A549 (cell line): ENCODE results near the gene CHKB. TPM values are rescaled to one million over a fixed set of nuclear protein-coding genes. Genes with fewer than 3 reads are reported as not detected.

Source experiments
- ATAC-seq, 2 experiments: fragments of 200-7000 bp in 1 of 2; fragments of >200 bp in 1 of 2; cut with Nextera tagmentation in 1 of 2; cut with Tn5 transposase in 1 of 2; 3 replicates each; pipeline versions ENCODE4 v1.8.0 to v1.9.1; 2018 to 2020; ENCODE audit warnings: mild to moderate bottlenecking in 1 of 2, moderate library complexity in 1 of 2
- CTCF ChIA-PET: fragments of 300-600 bp; sonication (Branson Sonifier 250); formaldehyde crosslinking; extraction: SDS; loops from one replicate; lab custom pipeline; 2021; ENCODE audit warnings: antibody characterized with exemption, inconsistent platforms; lab: Yijun Ruan, JAX
- POLR2A ChIA-PET: fragments of 350-600 bp; formaldehyde crosslinking; extraction: SDS; loops from one replicate; lab custom pipeline; 2021; ENCODE audit warnings: antibody characterized with exemption, inconsistent platforms; lab: Yijun Ruan, JAX
- DNase-seq, 2 experiments: peaks; one replicate each; pipeline versions ENCODE4 v3.0.0 to v3.0.0-alpha.2; 2011 to 2016; ENCODE audit warnings: low read depth in 1 of 2, low spot score in 1 of 2
- FAIRE-seq: peaks from 2 replicates; lab custom pipeline; 2011; peaks lifted over from hg19 to GRCh38; lab: Jason Lieb, UNC
- H3K27ac ChIP-seq, 2 experiments: fragments of >200 bp; sonication (Bioruptor Twin); formaldehyde crosslinking; 3 replicates each; pipeline ENCODE4 v1.5.1; 2016 to 2017
- H3K4me1 ChIP-seq: fragments of >200 bp; sonication (Bioruptor Twin); formaldehyde crosslinking; 3 replicates; pipeline ENCODE4 v1.6.1; 2016
- H3K4me2 ChIP-seq: fragments of >200 bp; sonication (Bioruptor Twin); formaldehyde crosslinking; 3 replicates; pipeline ENCODE4 v1.6.1; 2016
- H3K4me3 ChIP-seq: fragments of >200 bp; sonication (Bioruptor Twin); formaldehyde crosslinking; 3 replicates; pipeline ENCODE4 v1.5.1; 2016
- H3K9me3 ChIP-seq: fragments of >200 bp; sonication (Bioruptor Twin); formaldehyde crosslinking; 3 replicates; pipeline ENCODE4 v1.6.1; 2016
- BHLHE40 ChIP-seq: IDR thresholded peaks from 2 replicates; pipeline ENCODE4 v1.6.1; 2012; ENCODE audit warnings: low read depth, low read length, inconsistent platforms
- CBX8 ChIP-seq: fragments of 200-600 bp; sonication (generic); IDR thresholded peaks from 2 replicates; pipeline ENCODE4 v1.6.1; 2016
- CHD2 ChIP-seq: fragments of 150-350 bp; IDR thresholded peaks from 2 replicates; pipeline ENCODE4 v1.6.1; 2014; ENCODE audit warnings: low read length; ENCODE audit not compliant: partially characterized antibody
- CHD4 ChIP-seq: fragments of 200-600 bp; sonication (generic); IDR thresholded peaks from 2 replicates; pipeline ENCODE4 v1.6.1; 2016; ENCODE audit warnings: antibody characterized with exemption, mild to moderate bottlenecking, borderline replicate concordance
- CTCF ChIP-seq: fragments of >200 bp; sonication (Bioruptor Twin); formaldehyde crosslinking; IDR thresholded peaks from 3 replicates; pipeline ENCODE4 v1.5.1; 2016
- EHMT2 ChIP-seq: fragments of 200-600 bp; sonication (generic); IDR thresholded peaks from 2 replicates; pipeline ENCODE4 v1.6.1; 2016; ENCODE audit warnings: antibody characterized with exemption, low read depth, mild to moderate bottlenecking, moderate library complexity
- ELK1 ChIP-seq: fragments of 150-350 bp; IDR thresholded peaks from 2 replicates; pipeline ENCODE4 v1.6.1; 2014; ENCODE audit warnings: low read depth, mild to moderate bottlenecking, low read length
- ESRRA ChIP-seq: fragments of 150-350 bp; IDR thresholded peaks from 2 replicates; pipeline ENCODE4 v1.6.1; 2014; ENCODE audit warnings: mild to moderate bottlenecking, low read length, borderline replicate concordance
- FOSB ChIP-seq: fragments of 250-450 bp; sonication (Bioruptor Pico); IDR thresholded peaks from 2 replicates; pipeline ENCODE4 v1.5.0; 2020; ENCODE audit warnings: mild to moderate bottlenecking, moderate library complexity
- FOSL2 ChIP-seq, 2 experiments: fragments of 450-650 bp in 1 of 2; fragments of >200 bp in 1 of 2; sonication (Bioruptor Twin) in 1 of 2; formaldehyde crosslinking; IDR thresholded peaks; 2 replicates each; pipeline versions ENCODE4 v1.5.0 to v1.6.1; 2016 to 2020; ENCODE audit warnings: mild to moderate bottlenecking in 1 of 2, moderate library complexity in 1 of 2
- GATA3 ChIP-seq: IDR thresholded peaks from 2 replicates; pipeline ENCODE4 v1.6.1; 2012; ENCODE audit warnings: borderline replicate concordance
- HDAC2 ChIP-seq: fragments of 200-600 bp; sonication (generic); IDR thresholded peaks from 2 replicates; pipeline ENCODE4 v1.6.1; 2016
- HEYL ChIP-seq: fragments of 250-450 bp; sonication (Bioruptor Pico); IDR thresholded peaks from 2 replicates; pipeline ENCODE4 v1.8.0; 2021; ENCODE audit warnings: mild to moderate bottlenecking, moderate library complexity
- HMGXB4 ChIP-seq: fragments of 250-450 bp; sonication (Bioruptor Pico); IDR thresholded peaks from 2 replicates; pipeline ENCODE4 v1.5.0; 2021; ENCODE audit warnings: mild to moderate bottlenecking, moderate library complexity, borderline replicate concordance
- HOXB5 ChIP-seq: fragments of 250-450 bp; sonication (Bioruptor Pico); IDR thresholded peaks from 2 replicates; pipeline ENCODE4 v1.5.0; 2020; ENCODE audit warnings: mild to moderate bottlenecking, moderate library complexity
- KDM5A ChIP-seq: fragments of 200-600 bp; sonication (generic); IDR thresholded peaks from 2 replicates; pipeline ENCODE4 v1.6.1; 2016; ENCODE audit warnings: antibody characterized with exemption, mild to moderate bottlenecking
- MAZ ChIP-seq: fragments of 150-350 bp; IDR thresholded peaks from 2 replicates; pipeline ENCODE4 v1.6.1; 2014; ENCODE audit warnings: antibody characterized with exemption, low read depth, low read length, borderline replicate concordance
- MYC ChIP-seq: IDR thresholded peaks from 2 replicates; pipeline ENCODE4 v1.6.1; 2012; ENCODE audit warnings: mild to moderate bottlenecking, inconsistent platforms, low read length, improper control_type of control experiment, borderline replicate concordance
- NPAS2 ChIP-seq: fragments of 250-450 bp; sonication (Bioruptor Pico); IDR thresholded peaks from 2 replicates; pipeline ENCODE4 v1.8.0; 2022; ENCODE audit warnings: mild to moderate bottlenecking, moderate library complexity, borderline replicate concordance
- NR3C1 ChIP-seq: fragments of >200 bp; sonication (Bioruptor Twin); formaldehyde crosslinking; IDR thresholded peaks from 3 replicates; pipeline ENCODE4 v1.6.1; 2017
- RARB ChIP-seq: fragments of 250-450 bp; sonication (Bioruptor Pico); IDR thresholded peaks from 2 replicates; pipeline ENCODE4 v1.8.0; 2021; ENCODE audit warnings: mild to moderate bottlenecking, moderate library complexity
- RCOR1 ChIP-seq: fragments of 150-350 bp; IDR thresholded peaks from 2 replicates; pipeline ENCODE4 v1.6.1; 2014; ENCODE audit warnings: antibody characterized with exemption, low read length, low read depth
- SMC3 ChIP-seq: fragments of >200 bp; sonication (Bioruptor Twin); formaldehyde crosslinking; IDR thresholded peaks from 3 replicates; pipeline ENCODE4 v1.6.1; 2018; ENCODE audit warnings: inconsistent platforms
- SREBF2 ChIP-seq: fragments of 450-650 bp; IDR thresholded peaks from 2 replicates; pipeline ENCODE4 v1.6.1; 2014; ENCODE audit warnings: mild to moderate bottlenecking, moderate library complexity
- USF2 ChIP-seq: fragments of 450-650 bp; IDR thresholded peaks from 2 replicates; pipeline ENCODE4 v1.6.1; 2014; ENCODE audit warnings: antibody characterized with exemption
- ZC3H11A ChIP-seq: fragments of 450-650 bp; IDR thresholded peaks from 2 replicates; pipeline ENCODE4 v1.6.1; 2014; ENCODE audit warnings: antibody characterized with exemption, mild to moderate bottlenecking
- ZNF302 ChIP-seq: fragments of 250-450 bp; sonication (Bioruptor Pico); IDR thresholded peaks from 2 replicates; pipeline ENCODE4 v1.9.0; 2021; ENCODE audit warnings: inconsistent platforms, mild to moderate bottlenecking, moderate library complexity
- WGBS: methylation state at CpG from one replicate; pipeline ENCODE4 v1.1.6; 2017; ENCODE audit errors: missing lambda C conversion rate; 5-methylcytosine and 5-hydroxymethylcytosine counted together
- polyA plus RNA-seq, 4 experiments: library from polyadenylated mRNA; depleted of rRNA in 3 of 4; stranded (reverse); fragments of >200 nt; fragmentation: RNase III in 1 of 4; extraction: RNeasy Plus Mini Kit Qiagen cat#74134 plus additional on column Dnase treatment in 1 of 4; gene quantifications; 2 replicates in 3 of 4; 3 replicates in 1 of 4; pipeline ENCODE4 v1.2.3, GENCODE V29; 2011 to 2017

Gene CHKB
- polyA plus RNA-seq, 2 of the 4 experiments (the other 2 are of a cell fraction) = 16.4 to 25.8 TPM

- TF ChIP-seq HMGXB4 (CRISPR knock-in tag) = no peak
These were observed 42.5 kb upstream of the CHKB start (continued) for GRCh38 chr22:50625131-50625567.

GRCh38 chr22:50624347-50625130 is 41.9 kb upstream of the CHKB start:
- no peak for DNase-seq
- Histone ChIP-seq H3K27ac (no peak overlapping the region), H3K4me3 (no peak overlapping the region), H3K9me3 (no peaks in the 10 kb centered on the region), H3K4me1 (peaks cover 19% of the 10 kb centered on the region), H3K4me2 (no peak overlapping the region)
- WGBS = 89% methylated on average over 8 of the region's 16 CpGs
- TF ChIP-seq USF2 (no peak), RCOR1 (no peak), HDAC2 (no peak), BHLHE40 (no peak), FOSL2 (IDR thresholded peaks at IDR 0.05) (no peak), FOSL2 (CRISPR knock-in tag; IDR thresholded peaks at IDR 0.05) (no peak), ESRRA (no peak), SMC3 (no peak)
- FAIRE-seq = no peak
- ChIA-PET POLR2A (no interaction called here), CTCF (interaction anchor here (1.8 kb wide), 1 partner anchor 70 kb away, joined by 4 read pairs; no protein-coding TSS in a partner anchor)
- no peak for ATAC-seq

GRCh38 chr22:50622723-50623327 is 40.2 kb upstream of the CHKB start:
- Histone ChIP-seq H3K9me3 (no peaks in the 10 kb centered on the region), H3K4me3 (no peak overlapping the region), H3K27ac (no peak overlapping the region), H3K4me2 (no peak overlapping the region), H3K4me1 (peaks cover 15% of the 10 kb centered on the region)
- ChIA-PET POLR2A (no interaction called here), CTCF (no interaction called here)
- no peak; a peak in 1 of 6 replicates for ATAC-seq
- TF ChIP-seq HEYL (CRISPR knock-in tag) (no peak), CBX8 (no peak), CHD2 (no peak), CTCF (no peak), RARB (no peak), HOXB5 (CRISPR knock-in tag) (no peak), NR3C1 (no peak), FOSB (CRISPR knock-in tag) (no peak), MAZ (no peak), MYC (no peak), GATA3 (no peak), KDM5A (no peak), BHLHE40 (no peak), ZNF302 (CRISPR knock-in tag) (no peak), CHD4 (no peak), SREBF2 (no peak), ZC3H11A (no peak), EHMT2 (no peak), ELK1 (no peak), NPAS2 (CRISPR knock-in tag) (no peak)
- FAIRE-seq = no peak
- DNase-seq = no peak
- no CpG with 5 or more reads among the region's 16 CpGs for WGBS
